ENCODE results near the gene SLC19A2. TPM values are rescaled to one million over a fixed set of nuclear protein-coding genes. Genes with fewer than 3 reads are reported as not detected.
A peak's percentile ranks its signal among the peaks of the same experiment; 100 is the strongest.
"Not testable (repeated sequence)": the region's sequence is repeated elsewhere in the genome, so short reads cannot be mapped to it uniquely, and the experiment has no call there.

SLC19A2 gene
- polyA plus RNA-seq (ENCODE audit: insufficient read length), result 22.3 TPM
- long read RNA-seq, donor 1, partial matches to known transcripts, result 0 of 2 reads
- long read RNA-seq, donor 1, other reads (novel, unspliced or antisense), result 0 of 2 reads
- long read RNA-seq, donor 2, transcript SLC19A2-201 (6 exons, 3,671 nt), result major isoform, 6 of 7 reads
- long read RNA-seq, donor 2, partial matches to known transcripts, result 0 of 7 reads
- long read RNA-seq, donor 2, other reads (novel, unspliced or antisense), result 0 of 7 reads
- long read RNA-seq, donor 3, partial matches to known transcripts, result 5 of 7 reads
- long read RNA-seq, donor 3, other reads (novel, unspliced or antisense), result 0 of 7 reads
- long read RNA-seq, donor 4, result 0 reads
- long read RNA-seq, donor 5, transcript SLC19A2-201 (6 exons, 3,671 nt), result major isoform, 6 of 6 reads
- long read RNA-seq, donor 5, partial matches to known transcripts, result 0 of 6 reads
- long read RNA-seq, donor 5, other reads (novel, unspliced or antisense), result 0 of 6 reads
- long read RNA-seq, donor 6, partial matches to known transcripts, result 0 of 3 reads
- long read RNA-seq, donor 6, other reads (novel, unspliced or antisense), result 0 of 3 reads
- long read RNA-seq, donor 7, transcript SLC19A2-201 (6 exons, 3,671 nt), result major isoform, 6 of 6 reads
- long read RNA-seq, donor 7, partial matches to known transcripts, result 0 of 6 reads
- long read RNA-seq, donor 7, other reads (novel, unspliced or antisense), result 0 of 6 reads
- long read RNA-seq, donor 8, partial matches to known transcripts, result 0 of 1 reads
- long read RNA-seq, donor 8, other reads (novel, unspliced or antisense), result 0 of 1 reads

- peak; percentile 98 for DNase-seq
These were observed at the start of gene SLC19A2 for GRCh38 chr1:169485431-169486280. SLC19A2 (minus strand) TSS chr1:169485944; CDS start chr1:169485766, 178 bp downstream.

- DNase-seq, result no peak
These were observed 48.9 kb upstream of the SLC19A2 start for GRCh38 chr1:169534653-169535052.

GRCh38 chr1:169533528-169534190 is 47.9 kb upstream of the SLC19A2 start:
- not testable (repeated sequence) for DNase-seq

- DNase-seq, result no peak
These were observed 44.7 kb upstream of the SLC19A2 start for GRCh38 chr1:169530448-169530847.

GRCh38 chr1:169529068-169529642 is 43.4 kb upstream of the SLC19A2 start:
- peak; percentile 50 for DNase-seq

- DNase-seq, result no peak
These were observed 42.7 kb upstream of the SLC19A2 start for GRCh38 chr1:169528215-169529067.

GRCh38 chr1:169527451-169528214 is 41.9 kb upstream of the SLC19A2 start:
- DNase-seq, result no peak

- DNase-seq, result no peak
These were observed 41.3 kb upstream of the SLC19A2 start for GRCh38 chr1:169527001-169527400.

- no peak for DNase-seq
These were observed 40.5 kb upstream of the SLC19A2 start for GRCh38 chr1:169526120-169526832.

GRCh38 chr1:169525391-169525790 is 39.6 kb upstream of the SLC19A2 start:
- no peak for DNase-seq

GRCh38 chr1:169523904-169524303 is 38.2 kb upstream of the SLC19A2 start:
- no peak for DNase-seq

- no peak for DNase-seq
These were observed 35.5 kb upstream of the SLC19A2 start for GRCh38 chr1:169521226-169521625.

- DNase-seq, result no peak
These were observed 31.9 kb upstream of the SLC19A2 start for GRCh38 chr1:169517558-169518186.

- DNase-seq, result no peak
These were observed 29.9 kb upstream of the SLC19A2 start for GRCh38 chr1:169515641-169516040.

GRCh38 chr1:169514566-169515270 is 29.0 kb upstream of the SLC19A2 start:
- no peak for DNase-seq

GRCh38 chr1:169513208-169513607 is 27.5 kb upstream of the SLC19A2 start:
- DNase-seq, result no peak

- no peak for DNase-seq
These were observed 25.7 kb upstream of the SLC19A2 start for GRCh38 chr1:169511316-169512005.

Measured in left kidney (tissue), 8 donors.